ENCODE data around the gene VOPP1. TPM values are rescaled to one million over a fixed set of nuclear protein-coding genes. Genes with fewer than 3 reads are reported as not detected.

The VOPP1 gene
- total RNA-seq, 2 donors from 2014 or later = 88.9 to 131 TPM

DNA sequence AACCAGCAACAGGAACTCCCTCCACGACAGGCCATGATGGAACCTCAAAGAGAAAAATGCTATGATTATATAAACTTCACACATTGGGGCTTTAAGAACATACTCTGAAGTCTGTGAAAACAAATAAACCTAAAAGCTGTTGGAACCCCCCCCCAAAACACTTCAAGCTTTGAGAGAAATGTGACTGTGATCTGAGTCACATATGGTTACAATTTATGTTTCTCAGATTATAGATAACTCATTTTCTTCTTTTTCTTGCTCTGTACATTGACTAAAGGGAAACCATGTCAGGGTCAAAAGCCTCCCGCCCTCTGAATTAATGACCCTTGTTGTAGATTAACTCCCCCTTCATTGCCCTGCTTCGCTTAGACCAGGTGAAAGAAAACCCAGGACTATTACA is 15.8 kb downstream of the VOPP1 start:
- H3K36me3 ChIP-seq = no peaks in the 10 kb centered on the region
- no peak for DNase-seq (ENCODE audit: low spot score)
- H3K27ac ChIP-seq = no peak overlapping the region
- no peaks in the 10 kb centered on the region for H3K27me3 ChIP-seq (replicated peaks; ENCODE audit: insufficient read depth)
- H3K4me3 ChIP-seq = no peak overlapping the region
- peaks cover 10 to 38% of the 10 kb centered on the region in 2 donors for H3K4me1 ChIP-seq (ENCODE audit: control insufficient read depth in 1 of 2, low read depth in 2 of 2)
- TF ChIP-seq, protein P1, sequence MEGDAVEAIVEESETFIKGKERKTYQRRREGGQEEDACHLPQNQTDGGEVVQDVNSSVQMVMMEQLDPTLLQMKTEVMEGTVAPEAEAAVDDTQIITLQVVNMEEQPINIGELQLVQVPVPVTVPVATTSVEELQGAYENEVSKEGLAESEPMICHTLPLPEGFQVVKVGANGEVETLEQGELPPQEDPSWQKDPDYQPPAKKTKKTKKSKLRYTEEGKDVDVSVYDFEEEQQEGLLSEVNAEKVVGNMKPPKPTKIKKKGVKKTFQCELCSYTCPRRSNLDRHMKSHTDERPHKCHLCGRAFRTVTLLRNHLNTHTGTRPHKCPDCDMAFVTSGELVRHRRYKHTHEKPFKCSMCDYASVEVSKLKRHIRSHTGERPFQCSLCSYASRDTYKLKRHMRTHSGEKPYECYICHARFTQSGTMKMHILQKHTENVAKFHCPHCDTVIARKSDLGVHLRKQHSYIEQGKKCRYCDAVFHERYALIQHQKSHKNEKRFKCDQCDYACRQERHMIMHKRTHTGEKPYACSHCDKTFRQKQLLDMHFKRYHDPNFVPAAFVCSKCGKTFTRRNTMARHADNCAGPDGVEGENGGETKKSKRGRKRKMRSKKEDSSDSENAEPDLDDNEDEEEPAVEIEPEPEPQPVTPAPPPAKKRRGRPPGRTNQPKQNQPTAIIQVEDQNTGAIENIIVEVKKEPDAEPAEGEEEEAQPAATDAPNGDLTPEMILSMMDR (IDR thresholded peaks at IDR 0.05) = no peak
- ATAC-seq (ENCODE audit: insufficient number of reproducible peaks, low FRiP score, low read depth) = no peak
- no peaks in the 10 kb centered on the region for H3K9me3 ChIP-seq

DNA sequence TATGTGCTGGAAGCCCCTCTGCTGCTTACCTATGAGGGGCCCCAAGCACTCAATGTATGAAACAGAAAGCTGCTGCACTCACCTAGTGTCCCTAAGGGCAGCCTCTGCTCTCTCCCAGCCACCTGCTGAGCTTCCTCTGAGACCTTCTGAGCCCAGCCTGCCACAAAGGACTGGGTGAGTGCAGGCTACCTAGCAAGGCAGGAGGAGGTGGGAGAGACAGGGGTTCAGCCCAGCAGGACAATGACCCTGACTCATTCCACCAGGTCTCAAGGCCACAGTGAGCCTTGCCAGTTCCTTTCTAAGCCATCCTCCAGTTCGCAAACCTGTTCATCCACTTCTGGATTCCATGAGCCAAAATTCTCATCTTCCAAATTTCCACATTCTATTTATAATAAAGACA is 16.3 kb downstream of the VOPP1 start:
- Histone ChIP-seq H3K27ac (no peak overlapping the region), H3K9me3 (no peaks in the 10 kb centered on the region), H3K4me3 (no peak overlapping the region), H3K4me1 (ENCODE audit: control insufficient read depth in 1 of 2, low read depth in 2 of 2) (peaks cover 10 to 42% of the 10 kb centered on the region in 2 donors), H3K36me3 (no peaks in the 10 kb centered on the region), H3K27me3 (replicated peaks; ENCODE audit: insufficient read depth) (no peaks in the 10 kb centered on the region)
- DNase-seq (ENCODE audit: low spot score) (no peak), ATAC-seq (ENCODE audit: insufficient number of reproducible peaks, low FRiP score, low read depth) (no peak)
- TF ChIP-seq, protein P1 (IDR thresholded peaks at IDR 0.05) = no peak

DNA sequence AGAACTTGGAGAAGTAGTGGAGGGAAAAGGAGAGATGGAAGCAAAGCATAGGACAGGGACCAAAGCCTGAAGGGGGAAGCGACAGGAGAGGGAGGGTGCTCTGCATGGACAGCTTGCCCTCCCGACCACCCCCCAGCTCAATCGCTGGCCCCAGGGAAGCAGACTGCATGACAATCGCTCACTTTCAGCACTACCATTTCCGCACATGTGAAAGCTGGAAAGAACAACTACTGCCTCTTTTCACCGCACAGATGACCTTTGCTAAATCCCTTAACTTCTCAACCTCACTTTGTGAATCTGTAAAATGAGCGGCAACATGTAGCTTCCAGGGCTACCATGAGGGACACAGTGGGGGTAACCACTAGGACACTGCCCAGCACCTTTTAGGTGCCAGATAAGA is 17.1 kb downstream of the VOPP1 start:
- Histone ChIP-seq H3K36me3 (no peaks in the 10 kb centered on the region), H3K9me3 (no peaks in the 10 kb centered on the region), H3K27me3 (replicated peaks; ENCODE audit: insufficient read depth) (no peaks in the 10 kb centered on the region), H3K27ac (no peak overlapping the region), H3K4me3 (no peak overlapping the region), H3K4me1 (ENCODE audit: control insufficient read depth in 1 of 2, low read depth in 2 of 2) (peaks cover 10 to 45% of the 10 kb centered on the region in 2 donors)
- DNase-seq (ENCODE audit: low spot score) (no peak), ATAC-seq (ENCODE audit: insufficient number of reproducible peaks, low FRiP score, low read depth) (no peak)
- TF ChIP-seq, protein P1 (IDR thresholded peaks at IDR 0.05) = no peak

DNA sequence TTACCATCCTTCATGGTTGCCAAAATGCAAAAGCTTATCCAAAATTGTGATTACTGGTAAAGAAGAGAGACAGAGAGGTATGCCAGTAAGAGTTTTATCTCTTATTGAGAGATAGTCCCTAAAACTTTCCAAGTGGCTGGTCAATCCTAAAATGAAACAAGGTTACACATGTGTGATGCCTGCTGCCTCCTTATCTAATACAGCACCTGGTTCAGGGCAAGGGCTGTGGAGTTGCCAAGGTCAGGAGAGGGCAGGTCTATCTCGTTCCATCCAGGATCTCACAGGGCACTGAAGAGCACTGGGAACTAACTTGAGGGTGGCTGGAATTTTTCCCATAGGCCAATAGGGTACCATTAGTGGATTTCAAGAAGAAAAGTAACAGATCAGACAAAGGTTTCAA is 18.3 kb downstream of the VOPP1 start:
- Histone ChIP-seq H3K9me3 (no peaks in the 10 kb centered on the region), H3K27ac (peak overlapping the region; percentile 77 to 80), H3K4me3 (no peak overlapping the region), H3K27me3 (replicated peaks; ENCODE audit: insufficient read depth) (no peaks in the 10 kb centered on the region), H3K36me3 (no peaks in the 10 kb centered on the region), H3K4me1 (ENCODE audit: control insufficient read depth in 1 of 2, low read depth in 2 of 2) (peaks cover 10 to 38% of the 10 kb centered on the region in 2 donors)
- no peak for ATAC-seq (ENCODE audit: insufficient number of reproducible peaks, low FRiP score, low read depth)
- DNase-seq (ENCODE audit: low spot score) = no peak
- TF ChIP-seq, protein P1 (IDR thresholded peaks at IDR 0.05) = no peak

DNA sequence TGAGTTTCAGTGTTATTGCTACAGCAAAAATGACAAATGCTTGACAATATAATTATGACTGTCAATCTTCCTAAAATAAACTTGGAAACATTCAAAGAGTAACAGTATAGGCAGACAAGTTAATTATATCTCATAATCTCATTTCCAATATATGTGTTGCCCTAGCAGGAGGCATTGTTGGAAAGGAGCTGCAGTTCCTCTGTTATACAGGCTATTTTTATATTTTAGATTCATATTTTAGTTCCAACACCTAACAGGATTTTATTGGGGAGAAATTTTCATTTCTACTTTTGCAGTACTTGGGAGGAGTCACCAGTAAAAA is 19.3 kb downstream of the VOPP1 start:
- H3K36me3 ChIP-seq = no peaks in the 10 kb centered on the region
- H3K27me3 ChIP-seq (replicated peaks; ENCODE audit: insufficient read depth) = no peaks in the 10 kb centered on the region
- TF ChIP-seq, protein P1 (IDR thresholded peaks at IDR 0.05) = no peak
- peaks cover 10 to 39% of the 10 kb centered on the region in 2 donors for H3K4me1 ChIP-seq (ENCODE audit: control insufficient read depth in 1 of 2, low read depth in 2 of 2)
- peak overlapping the region; percentile 57 for H3K4me3 ChIP-seq
- DNase-seq (ENCODE audit: low spot score) (no peak), ATAC-seq (ENCODE audit: insufficient number of reproducible peaks, low FRiP score, low read depth) (peak; percentile 14)
- peak overlapping the region; percentile 77 to 80 for H3K27ac ChIP-seq
- H3K9me3 ChIP-seq = no peaks in the 10 kb centered on the region
